Measurements from ENCODE around the gene BTRC. TPM values are rescaled to one million over a fixed set of nuclear protein-coding genes. Genes with fewer than 3 reads are reported as not detected.

Gene BTRC
- total and polyA plus RNA-seq, 8 donors: 3.5 to 14.5 (median 4.7) TPM

GRCh38 chr10:101595591-101596433 lies 241.8 kb downstream of the BTRC start:
- no peaks in the 10 kb centered on the region for H3K9me3 ChIP-seq
- H3K36me3 ChIP-seq: peaks cover 0 to 23% (median 10%) of the 10 kb centered on the region in 4 donors
- H3K27ac ChIP-seq: no peak overlapping the region
- H3K27me3 ChIP-seq: no peaks in the 10 kb centered on the region
- no peaks in the 10 kb centered on the region for H3K4me1 ChIP-seq
- H3K4me3 ChIP-seq: no peak overlapping the region
- 76 to 90% (median 84%) methylated on average over 13 of the region's 13 CpGs for whole genome bisulfite sequencing, 5 donors
- intact Hi-C loops (cut with DNase I; ENCODE audit: low total_unique reads): no loop called here
- TF ChIP-seq POLR2AphosphoS5 (IDR thresholded peaks at IDR 0.05) (no peak), CTCF (IDR thresholded peaks at IDR 0.05) (no peak), POLR2A (IDR thresholded peaks at IDR 0.05) (no peak), EP300 (IDR thresholded peaks at IDR 0.05) (no peak)
- no peak for DNase-seq

DNA sequence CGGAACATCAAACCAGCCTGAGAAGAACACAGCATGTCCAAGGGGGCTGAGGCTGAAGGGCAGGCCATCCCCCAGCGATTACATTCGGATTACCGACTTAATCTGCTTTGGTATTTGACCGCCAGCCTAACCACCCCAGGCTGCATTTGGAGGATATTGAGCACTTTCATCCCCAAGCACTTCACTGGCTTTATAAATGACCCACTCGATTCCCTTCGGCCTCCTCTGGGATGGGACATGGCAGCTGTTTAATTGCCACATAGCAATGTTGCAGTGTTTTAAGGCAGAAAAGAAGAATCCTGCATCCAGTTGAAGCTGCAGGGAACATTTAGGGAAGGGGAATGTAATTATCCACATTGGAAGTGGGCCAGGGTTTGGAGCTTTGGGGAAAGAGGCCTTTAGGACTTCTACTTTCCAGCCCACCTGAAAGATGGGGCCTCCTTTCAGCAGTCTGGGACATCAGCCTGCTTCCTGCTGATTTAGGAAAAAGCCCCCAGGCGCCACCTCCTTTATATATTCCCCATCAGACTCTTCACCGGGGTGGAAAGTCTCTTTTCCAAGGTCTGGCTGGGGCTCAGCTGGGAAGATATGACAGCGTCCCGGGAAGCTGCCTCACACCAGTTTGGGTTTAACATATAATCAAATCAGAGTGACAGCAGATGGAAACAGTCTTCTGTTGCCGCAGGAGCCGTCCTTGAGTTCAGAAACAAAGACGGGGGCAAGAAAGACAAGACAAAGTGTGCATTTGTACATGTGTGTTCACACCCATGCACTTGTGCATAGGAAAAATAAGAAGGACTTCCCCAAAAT lies 243.3 kb downstream of the BTRC start:
- TF ChIP-seq POLR2AphosphoS5 (IDR thresholded peaks at IDR 0.05) (no peak), POLR2A (IDR thresholded peaks at IDR 0.05) (no peak), EP300 (IDR thresholded peaks at IDR 0.05) (no peak)
- H3K36me3 ChIP-seq: peaks cover 0 to 30% (median 14%) of the 10 kb centered on the region in 4 donors
- intact Hi-C loops (cut with DNase I; ENCODE audit: low total_unique reads): no loop called here

GRCh38 chr10:101601541-101601940 lies 247.6 kb downstream of the BTRC start:
- intact Hi-C loops (cut with DNase I; ENCODE audit: low total_unique reads): loop anchor here (5.0 kb wide), 1 partner anchor 181 kb away; the partner anchor contains the start of gene NPM3
- no peaks in the 10 kb centered on the region for H3K9me3 ChIP-seq
- H3K4me3 ChIP-seq: no peak overlapping the region
- TF ChIP-seq POLR2A (IDR thresholded peaks at IDR 0.05) (no peak), EP300 (IDR thresholded peaks at IDR 0.05) (no peak), CTCF (IDR thresholded peaks at IDR 0.05) (no peak), POLR2AphosphoS5 (IDR thresholded peaks at IDR 0.05) (no peak)
- DNase-seq: peak in 1 of 2 donors; percentile 35
- peaks cover 7 to 54% (median 28%) of the 10 kb centered on the region in 4 donors for H3K36me3 ChIP-seq
- H3K27me3 ChIP-seq: no peaks in the 10 kb centered on the region
- no peak overlapping the region for H3K27ac ChIP-seq
- H3K4me1 ChIP-seq: no peaks in the 10 kb centered on the region
- 75 to 100% (median 95%) methylated on average over 1 of the region's 1 CpG for WGBS, 5 donors

More for the DNA sequence above, 243.3 kb downstream of the BTRC start:
- no peak for DNase-seq
- Histone ChIP-seq H3K27me3 (no peaks in the 10 kb centered on the region), H3K4me3 (no peak overlapping the region), H3K27ac (no peak overlapping the region), H3K4me1 (no peaks in the 10 kb centered on the region), H3K9me3 (no peaks in the 10 kb centered on the region)
- 74 to 83% (median 79%) methylated on average over 14 of the region's 14 CpGs for WGBS, 5 donors

GRCh38 chr10:101602761-101603398 lies 248.9 kb downstream of the BTRC start:
- no peaks in the 10 kb centered on the region for H3K27me3 ChIP-seq
- H3K4me3 ChIP-seq: no peak overlapping the region
- 46 to 57% (median 51%) methylated on average over 6 of the region's 6 CpGs for WGBS, 5 donors
- peaks cover 14 to 60% (median 41%) of the 10 kb centered on the region in 4 donors for H3K36me3 ChIP-seq
- intact Hi-C loops (cut with DNase I; ENCODE audit: low total_unique reads): loop anchor here (5.0 kb wide), 1 partner anchor 179 kb away; the partner anchor contains the start of gene NPM3
- H3K9me3 ChIP-seq: no peaks in the 10 kb centered on the region
- DNase-seq: peak; percentile 74 to 85
- TF ChIP-seq EP300 (IDR thresholded peaks at IDR 0.05) (no peak), CTCF (IDR thresholded peaks at IDR 0.05) (peak in 5 of 7 experiments; percentile 42 to 80 (median 55)), POLR2AphosphoS5 (IDR thresholded peaks at IDR 0.05) (no peak), POLR2A (IDR thresholded peaks at IDR 0.05) (no peak)
- H3K27ac ChIP-seq: no peak overlapping the region
- no peaks in the 10 kb centered on the region for H3K4me1 ChIP-seq

Small RNA genes within 50 kb of the gene (small RNA-seq; reads per million reads assigned to genes)
- 0 reads per million in 4 donors for gene MIR3158-1
- gene RNU2-43P: 0 reads per million in 4 donors
- gene RNU2-59P: 0.14 to 6.5 (median 0.55) reads per million in 4 donors

Other genes starting within 250 kb of the BTRC start
- 1 to 10 TPM in 1 of 5 donors, under 1 TPM in 1, not detected in 3; 0.58 to 7.0 TPM for gene TLX1, start 222.9 kb upstream of the BTRC start, total RNA-seq
- gene TLX1, start 222.9 kb upstream of the BTRC start, polyA plus RNA-seq: not detected
- not detected for gene LBX1, start 124.7 kb upstream of the BTRC start, total RNA-seq
- not detected for gene LBX1, start 124.7 kb upstream of the BTRC start, polyA plus RNA-seq
- gene POLL, start 234.1 kb downstream of the BTRC start, total RNA-seq: 100 to 1,000 TPM in 2 of 5 donors, 10 to 100 TPM in 3; 12.9 to 122 (median 62.9) TPM
- gene POLL, start 234.1 kb downstream of the BTRC start, polyA plus RNA-seq: 10 to 100 TPM; 21.4 to 38.9 (median 29.5) TPM
- 10 to 100 TPM in 4 of 5 donors, 1 to 10 TPM in 1; 6.7 to 86.6 (median 18.7) TPM for gene DPCD, start 234.2 kb downstream of the BTRC start, total RNA-seq
- 10 to 100 TPM; 16.7 to 27.3 (median 23.6) TPM for gene DPCD, start 234.2 kb downstream of the BTRC start, polyA plus RNA-seq

Data from stomach (tissue), 9 donors.